GM18907 (cell line): ENCODE results near the gene HCFC1R1.
"Not testable (repeated sequence)": the region's sequence is repeated elsewhere in the genome, so short reads cannot be mapped to it uniquely, and the experiment has no call there.

Experiments
- ATAC-seq: cut with Tn5 transposase; IDR thresholded peaks from one replicate; pipeline ENCODE4 v1.9.1; 2021; ENCODE audit warnings: mild to moderate bottlenecking, moderate library complexity; ENCODE audit not compliant: unreplicated experiment

HCFC1R1 gene

GRCh38 chr16:3057181-3058138 is 33.7 kb upstream of the HCFC1R1 start:
- no peak for ATAC-seq

- no peak for ATAC-seq
These were observed 32.8 kb upstream of the HCFC1R1 start for GRCh38 chr16:3056336-3057180.

- not testable (repeated sequence) for ATAC-seq
These were observed 32.0 kb upstream of the HCFC1R1 start for GRCh38 chr16:3055734-3056115.

GRCh38 chr16:3054965-3055733 is 31.4 kb upstream of the HCFC1R1 start:
- ATAC-seq = no peak

GRCh38 chr16:3053330-3053710 is 29.6 kb upstream of the HCFC1R1 start:
- ATAC-seq = not testable (repeated sequence)

GRCh38 chr16:3052571-3053329 is 29.0 kb upstream of the HCFC1R1 start:
- ATAC-seq = not testable (repeated sequence)

- ATAC-seq = no peak
These were observed 27.8 kb upstream of the HCFC1R1 start for GRCh38 chr16:3051494-3051893.

- no peak for ATAC-seq
These were observed 27.3 kb upstream of the HCFC1R1 start for GRCh38 chr16:3051009-3051408.

GRCh38 chr16:3050487-3050886 is 26.7 kb upstream of the HCFC1R1 start:
- ATAC-seq = no peak

GRCh38 chr16:3049921-3050481 is 26.3 kb upstream of the HCFC1R1 start:
- no peak for ATAC-seq

GRCh38 chr16:3047387-3047720 is 23.6 kb upstream of the HCFC1R1 start:
- no peak for ATAC-seq

GRCh38 chr16:3046641-3047386 is 23.1 kb upstream of the HCFC1R1 start:
- no peak for ATAC-seq

- peak; percentile 48 for ATAC-seq
These were observed 22.3 kb upstream of the HCFC1R1 start, which contains the start of gene MMP25 for GRCh38 chr16:3045758-3046640. Gene MMP25 (plus strand): TSS chr16:3046561. CDS start chr16:3046918, 357 bp downstream.

GRCh38 chr16:3044708-3045107 is 21.0 kb upstream of the HCFC1R1 start:
- no peak for ATAC-seq

- ATAC-seq = no peak
These were observed 18.6 kb upstream of the HCFC1R1 start for GRCh38 chr16:3042376-3042775.

GRCh38 chr16:3038896-3039295 is 15.2 kb upstream of the HCFC1R1 start:
- ATAC-seq = no peak

- ATAC-seq = no peak
These were observed 14.5 kb upstream of the HCFC1R1 start for GRCh38 chr16:3038256-3038655.

- no peak for ATAC-seq
These were observed 13.1 kb upstream of the HCFC1R1 start, which contains the start of gene BICDL2 for GRCh38 chr16:3036726-3037315. Gene BICDL2 (minus strand): TSS chr16:3036944. CDS start chr16:3035496, 1,448 bp downstream.
